ENCODE data around the gene CGB3. TPM values are rescaled to one million over a fixed set of nuclear protein-coding genes. Genes with fewer than 3 reads are reported as not detected.

CGB3 gene
- total RNA-seq, 1 donor from 2014 or later, result not detected

DNA sequence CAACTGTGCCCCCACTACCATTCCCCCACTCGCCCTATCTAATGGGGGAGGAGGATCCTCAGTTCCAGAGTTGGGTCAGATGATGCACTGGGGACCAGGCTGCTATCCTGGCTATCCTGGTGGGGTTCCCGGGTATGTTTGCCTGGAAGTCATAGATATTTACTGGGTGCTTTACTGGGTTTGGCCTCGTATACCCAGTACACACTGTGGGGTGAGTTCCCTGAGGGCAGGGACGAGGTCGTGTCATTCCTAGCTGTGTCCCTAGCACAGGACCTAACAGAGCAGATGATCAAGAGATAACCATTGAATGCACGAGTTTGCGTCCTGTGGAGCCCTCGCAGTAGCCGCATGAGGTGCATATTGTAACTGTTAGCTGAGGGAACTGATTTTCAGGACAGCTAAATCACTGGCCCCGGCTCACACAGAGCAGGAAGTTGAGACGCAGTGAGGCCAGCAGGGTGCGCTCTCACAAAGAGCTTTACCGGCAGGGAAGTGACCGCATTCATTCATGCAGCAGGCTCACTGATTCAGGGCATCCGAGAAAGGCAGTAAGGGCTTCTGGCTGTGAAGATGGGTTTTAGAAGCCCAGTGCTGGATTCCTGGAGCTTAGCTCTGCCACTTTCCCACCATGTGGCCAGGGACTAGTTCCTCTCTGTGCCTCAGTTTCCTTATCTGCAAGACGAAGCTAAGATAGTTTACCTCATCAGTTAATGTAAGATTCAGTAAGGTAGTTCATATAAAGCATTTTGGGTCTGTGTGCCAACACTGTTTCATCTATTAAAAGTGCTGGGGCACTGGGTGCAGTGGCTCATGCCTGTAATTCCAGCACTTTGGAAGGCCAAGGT lies 24.4 kb downstream of the CGB3 start:
- peaks cover 11% of the 10 kb centered on the region for H3K36me3 ChIP-seq (ENCODE audit: control insufficient read depth, insufficient read depth, low read length)
- TF ChIP-seq, protein P1, sequence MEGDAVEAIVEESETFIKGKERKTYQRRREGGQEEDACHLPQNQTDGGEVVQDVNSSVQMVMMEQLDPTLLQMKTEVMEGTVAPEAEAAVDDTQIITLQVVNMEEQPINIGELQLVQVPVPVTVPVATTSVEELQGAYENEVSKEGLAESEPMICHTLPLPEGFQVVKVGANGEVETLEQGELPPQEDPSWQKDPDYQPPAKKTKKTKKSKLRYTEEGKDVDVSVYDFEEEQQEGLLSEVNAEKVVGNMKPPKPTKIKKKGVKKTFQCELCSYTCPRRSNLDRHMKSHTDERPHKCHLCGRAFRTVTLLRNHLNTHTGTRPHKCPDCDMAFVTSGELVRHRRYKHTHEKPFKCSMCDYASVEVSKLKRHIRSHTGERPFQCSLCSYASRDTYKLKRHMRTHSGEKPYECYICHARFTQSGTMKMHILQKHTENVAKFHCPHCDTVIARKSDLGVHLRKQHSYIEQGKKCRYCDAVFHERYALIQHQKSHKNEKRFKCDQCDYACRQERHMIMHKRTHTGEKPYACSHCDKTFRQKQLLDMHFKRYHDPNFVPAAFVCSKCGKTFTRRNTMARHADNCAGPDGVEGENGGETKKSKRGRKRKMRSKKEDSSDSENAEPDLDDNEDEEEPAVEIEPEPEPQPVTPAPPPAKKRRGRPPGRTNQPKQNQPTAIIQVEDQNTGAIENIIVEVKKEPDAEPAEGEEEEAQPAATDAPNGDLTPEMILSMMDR (IDR thresholded peaks at IDR 0.05; ENCODE audit: insufficient read depth, low read length, severe bottlenecking), result peak; percentile 86
- FAIRE-seq (no peak), DNase-seq (ENCODE audit: low read depth) (peak; percentile 57)
- H3K27me3 ChIP-seq (ENCODE audit: control insufficient read depth, insufficient read depth, low read length), result no peaks in the 10 kb centered on the region
- no peak overlapping the region for H3K4me3 ChIP-seq (ENCODE audit: low read depth, low read length)

GRCh38 chr19:48997972-48998371 lies 26.2 kb downstream of the CGB3 start:
- Histone ChIP-seq H3K27me3 (ENCODE audit: control insufficient read depth, insufficient read depth, low read length) (no peaks in the 10 kb centered on the region), H3K36me3 (ENCODE audit: control insufficient read depth, insufficient read depth, low read length) (peaks cover 3% of the 10 kb centered on the region), H3K4me3 (ENCODE audit: low read depth, low read length) (no peak overlapping the region)
- FAIRE-seq (no peak), DNase-seq (ENCODE audit: low read depth) (peak; percentile 40)
- TF ChIP-seq, protein P1 (IDR thresholded peaks at IDR 0.05; ENCODE audit: insufficient read depth, low read length, severe bottlenecking), result peak; percentile 66

- TF ChIP-seq, protein P1 (IDR thresholded peaks at IDR 0.05; ENCODE audit: insufficient read depth, low read length, severe bottlenecking), result no peak
- Histone ChIP-seq H3K36me3 (ENCODE audit: control insufficient read depth, insufficient read depth, low read length) (peaks cover 9% of the 10 kb centered on the region), H3K4me3 (ENCODE audit: low read depth, low read length) (peak overlapping the region; percentile 82), H3K27me3 (ENCODE audit: control insufficient read depth, insufficient read depth, low read length) (no peaks in the 10 kb centered on the region)
- DNase-seq (ENCODE audit: low read depth), result no peak
- no peak for FAIRE-seq
Observed at GRCh38 chr19:48994035-48994386, 30.1 kb downstream of the CGB3 start.

DNA sequence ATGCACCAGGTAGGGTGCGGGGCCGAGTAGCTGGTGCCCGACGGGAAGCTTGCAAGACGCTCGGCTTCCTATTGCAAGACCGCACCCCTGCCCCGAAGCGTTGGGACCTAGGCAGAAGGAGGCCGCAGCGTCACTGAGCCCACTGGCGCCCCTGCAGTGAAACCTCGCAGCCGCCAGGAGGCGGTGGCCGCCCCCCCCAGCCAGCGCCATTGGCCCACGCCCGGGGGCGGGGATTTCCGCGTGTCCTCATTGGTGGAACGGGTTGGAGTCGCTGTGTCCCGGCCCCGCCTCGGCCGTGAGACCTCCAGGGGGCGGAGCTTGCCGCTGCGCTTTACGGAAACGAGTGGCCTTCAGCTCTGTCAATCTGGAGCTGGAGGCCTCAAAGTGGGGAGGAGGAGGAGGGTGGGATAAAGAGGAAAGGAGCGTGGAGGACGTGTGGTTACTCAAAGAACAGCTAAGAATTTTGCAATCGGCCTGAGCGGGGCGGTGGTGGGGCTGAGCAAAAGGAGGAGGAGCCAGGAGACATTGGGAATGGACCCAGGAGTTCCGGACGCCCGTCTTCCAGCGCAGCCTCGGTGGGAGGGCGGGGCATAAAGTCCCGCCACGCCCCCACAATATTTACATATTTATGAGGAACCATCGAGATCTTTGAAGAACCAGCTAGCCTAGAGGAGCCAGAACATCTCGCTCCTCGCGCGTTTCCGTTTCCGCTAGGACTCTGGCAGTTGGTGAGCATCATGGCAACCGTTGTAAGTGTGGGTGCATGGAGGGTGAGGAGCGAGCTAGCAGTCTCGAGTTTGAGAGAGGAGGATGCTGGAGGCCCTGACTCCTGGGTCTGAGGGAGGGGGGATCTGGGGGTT lies 30.7 kb downstream of the CGB3 start, which contains the start of the genes GYS1 and RUVBL2:
Gene GYS1 (minus strand): TSS at position 135 of the 860 bp plus-strand sequence. CDS start 197 bp downstream, outside the sequence.
Gene RUVBL2 (plus strand): TSS at position 713 of the 860 bp plus-strand sequence. CDS start 25 bp downstream, at position 738.
- DNase-seq (ENCODE audit: low read depth) (peak; percentile 98), FAIRE-seq (no peak)
- TF ChIP-seq, protein P1 (IDR thresholded peaks at IDR 0.05; ENCODE audit: insufficient read depth, low read length, severe bottlenecking), result peak; percentile 99
- no peaks in the 10 kb centered on the region for H3K27me3 ChIP-seq (ENCODE audit: control insufficient read depth, insufficient read depth, low read length)
- H3K36me3 ChIP-seq (ENCODE audit: control insufficient read depth, insufficient read depth, low read length), result peaks cover 10% of the 10 kb centered on the region
- H3K4me3 ChIP-seq (ENCODE audit: low read depth, low read length), result peak within 1 kb of the TSS; percentile 82

DNA sequence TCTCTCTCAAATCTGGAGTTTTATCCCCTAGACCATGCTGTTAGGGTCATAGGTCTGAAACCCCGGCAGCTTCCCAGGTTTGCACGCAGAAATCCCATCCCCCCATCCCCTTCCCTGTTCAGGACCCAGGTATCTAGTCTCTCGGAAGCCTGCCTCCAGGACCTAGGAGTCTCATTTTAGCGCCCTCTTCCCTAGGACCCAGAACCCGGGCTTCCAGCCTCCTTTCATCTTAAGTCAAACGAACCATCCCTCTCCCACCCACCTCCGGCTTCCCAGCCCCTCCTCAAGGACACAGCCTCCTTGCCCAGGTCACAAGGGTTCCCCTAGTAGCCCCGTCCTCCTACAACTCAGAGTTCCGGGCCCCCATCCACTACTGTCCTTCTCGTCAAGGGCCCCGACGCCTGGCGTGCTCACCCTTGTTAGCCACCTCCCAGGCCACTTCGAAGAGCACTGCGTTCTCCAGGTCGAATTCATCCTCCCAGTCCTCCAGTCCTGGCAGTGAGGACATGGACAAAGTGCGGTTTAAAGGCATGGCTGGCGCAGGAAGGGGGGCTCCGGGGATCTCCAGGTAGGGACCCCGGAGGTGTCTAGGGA lies 31.5 kb downstream of the CGB3 start:
- Histone ChIP-seq H3K36me3 (ENCODE audit: control insufficient read depth, insufficient read depth, low read length) (peaks cover 12% of the 10 kb centered on the region), H3K27me3 (ENCODE audit: control insufficient read depth, insufficient read depth, low read length) (no peaks in the 10 kb centered on the region), H3K4me3 (ENCODE audit: low read depth, low read length) (peak overlapping the region; percentile 82)
- no peak for FAIRE-seq
- TF ChIP-seq, protein P1 (IDR thresholded peaks at IDR 0.05; ENCODE audit: insufficient read depth, low read length, severe bottlenecking), result peak; percentile 5
- peak; percentile 12 for DNase-seq (ENCODE audit: low read depth)

All from bronchial epithelial cell (primary cell).